Fibroblast of lung (primary cell): ENCODE data around the gene TBC1D25.

Experiments used
- EZH2 ChIP-seq: IDR thresholded peaks from 2 replicates; pipeline ENCODE4 v1.5.1; 2012; ENCODE audit warnings: low read length, control low read depth, mild to moderate bottlenecking; ENCODE audit errors: missing control alignments
- TF ChIP-seq, protein P1 (sequence below), 2 donors: IDR thresholded peaks in 1 of 2; conservative IDR thresholded peaks in 1 of 2; 1 replicate in 1 of 2; 2 replicates in 1 of 2; pipeline ENCODE4 v1.5.1; 2011 to 2012; ENCODE audit warnings: low read length in 2 of 2, control low read depth in 1 of 2, inconsistent platforms in 1 of 2, low read depth in 1 of 2, mild to moderate bottlenecking in 1 of 2

DNA sequence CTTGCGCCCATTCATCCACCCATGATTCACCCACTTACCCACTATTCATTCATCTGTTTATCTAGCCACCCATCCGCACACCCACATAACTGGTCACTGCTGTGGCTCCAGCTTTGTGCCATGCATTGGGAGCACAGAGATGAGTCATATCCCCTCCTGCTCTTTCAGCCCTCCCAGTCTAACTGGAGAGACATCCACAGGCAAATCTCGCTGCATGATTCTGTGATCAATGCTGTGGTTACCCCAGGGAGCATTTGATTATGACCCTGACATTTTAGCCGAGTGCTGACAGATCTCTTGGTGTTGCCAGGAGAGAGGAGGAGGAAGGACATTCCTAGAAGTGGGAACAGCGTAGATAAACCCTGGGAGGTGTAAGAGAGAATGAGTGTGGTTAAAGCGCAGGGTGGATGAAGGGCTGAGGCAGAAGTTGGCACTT is 41.1 kb upstream of the TBC1D25 start:
- TF ChIP-seq, protein P1, sequence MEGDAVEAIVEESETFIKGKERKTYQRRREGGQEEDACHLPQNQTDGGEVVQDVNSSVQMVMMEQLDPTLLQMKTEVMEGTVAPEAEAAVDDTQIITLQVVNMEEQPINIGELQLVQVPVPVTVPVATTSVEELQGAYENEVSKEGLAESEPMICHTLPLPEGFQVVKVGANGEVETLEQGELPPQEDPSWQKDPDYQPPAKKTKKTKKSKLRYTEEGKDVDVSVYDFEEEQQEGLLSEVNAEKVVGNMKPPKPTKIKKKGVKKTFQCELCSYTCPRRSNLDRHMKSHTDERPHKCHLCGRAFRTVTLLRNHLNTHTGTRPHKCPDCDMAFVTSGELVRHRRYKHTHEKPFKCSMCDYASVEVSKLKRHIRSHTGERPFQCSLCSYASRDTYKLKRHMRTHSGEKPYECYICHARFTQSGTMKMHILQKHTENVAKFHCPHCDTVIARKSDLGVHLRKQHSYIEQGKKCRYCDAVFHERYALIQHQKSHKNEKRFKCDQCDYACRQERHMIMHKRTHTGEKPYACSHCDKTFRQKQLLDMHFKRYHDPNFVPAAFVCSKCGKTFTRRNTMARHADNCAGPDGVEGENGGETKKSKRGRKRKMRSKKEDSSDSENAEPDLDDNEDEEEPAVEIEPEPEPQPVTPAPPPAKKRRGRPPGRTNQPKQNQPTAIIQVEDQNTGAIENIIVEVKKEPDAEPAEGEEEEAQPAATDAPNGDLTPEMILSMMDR (conservative IDR thresholded peaks at IDR 0.05 in 1 of 2, IDR thresholded peaks at IDR 0.05 in 1 of 2; ENCODE audit: low read depth in 1 of 2, low read length in 2 of 2): no peak
- no peak for TF ChIP-seq EZH2
